ENCODE measurements around the gene C16orf78. TPM values are rescaled to one million over a fixed set of nuclear protein-coding genes. Genes with fewer than 3 reads are reported as not detected.

The C16orf78 gene
- total and polyA plus RNA-seq, 2 of the 4 experiments (the other 2 are of a cell fraction), result not detected

GRCh38 chr16:49439050-49439449 lies 65.4 kb downstream of the C16orf78 start:
- no peak overlapping the region for H2BK15ac ChIP-seq (ENCODE audit: low read depth, low read length)
- no peaks in the 10 kb centered on the region for H3K9me3 ChIP-seq (ENCODE audit: control insufficient read depth, insufficient read depth, low read length)
- no peak overlapping the region for H2BK5ac ChIP-seq (ENCODE audit: low read depth, low read length, poor library complexity, severe bottlenecking)
- H4K8ac ChIP-seq (ENCODE audit: low read depth in 2 of 2, low read length in 2 of 2), result no peak overlapping the region
- dilution Hi-C loops (cut with HindIII; ENCODE audit: low sequenced_read_pairs, unreplicated experiment) (no loop called here), in situ Hi-C loops (cut with MboI; ENCODE audit: low sequenced_read_pairs) (no loop called here), intact Hi-C loops (cut with micrococcal nuclease) (no loop called here)
- no TSS peak for BruUV-seq (replicated peaks)
- ATAC-seq (ENCODE audit: low read depth) (no peak), DNase-seq (no peak)
- H3K4me3 ChIP-seq (ENCODE audit: insufficient read depth, low read depth, low read length), result no peak overlapping the region
- H2AK5ac ChIP-seq (ENCODE audit: low read depth, low read length), result no peak overlapping the region
- 72% methylated on average over 3 of the region's 7 CpGs; no CpG with 5 or more reads in 1 of the 2 experiments for WGBS, 2 experiments (ENCODE audit: extremely low coverage in 2 of 2, insufficient read length in 1 of 2)
- no peaks in the 10 kb centered on the region for H3K36me3 ChIP-seq (ENCODE audit: control insufficient read depth, insufficient read depth, low read length)
- H4K5ac ChIP-seq (ENCODE audit: low read depth, low read length), result no peak overlapping the region
- no peaks in the 10 kb centered on the region for H3K9me1 ChIP-seq (ENCODE audit: insufficient read depth, low read length)
- no peak overlapping the region for H3K27ac ChIP-seq (ENCODE audit: insufficient read depth, low read length)
- no peak overlapping the region for H2AFZ ChIP-seq (replicated peaks; ENCODE audit: low read length, poor library complexity)
- no peak overlapping the region for H2AK9ac ChIP-seq (replicated peaks; ENCODE audit: low read depth, low read length, poor library complexity)
- no peak overlapping the region for H3K14ac ChIP-seq (replicated peaks; ENCODE audit: low read depth, low read length)
- ChIA-PET CTCF (no interaction called here), POLR2A (ENCODE audit: unreplicated experiment) (no interaction called here)
- no peak overlapping the region for H3K18ac ChIP-seq (ENCODE audit: low read depth, low read length)
- H2BK20ac ChIP-seq (ENCODE audit: low read depth, low read length), result no peak overlapping the region
- no peak overlapping the region for H2BK120ac ChIP-seq (ENCODE audit: low read depth, low read length)
- H3K27me3 ChIP-seq (ENCODE audit: control insufficient read depth, insufficient read depth, low read length), result peaks cover 3% of the 10 kb centered on the region; the same call in 1 of the 2 replicates
- H4K91ac ChIP-seq (ENCODE audit: insufficient read depth, low read depth, low read length), result no peak overlapping the region
- H3K23ac ChIP-seq (ENCODE audit: low read depth, low read length), result no peak overlapping the region
- H4K20me1 ChIP-seq (ENCODE audit: insufficient read depth, low read length), result no peaks in the 10 kb centered on the region
- no peaks in the 10 kb centered on the region for H3K4me1 ChIP-seq (ENCODE audit: control insufficient read depth, insufficient read depth, low read length)
- H3K79me1 ChIP-seq (ENCODE audit: low read depth in 1 of 2, low read length in 2 of 2), result no peaks in the 10 kb centered on the region
- TF ChIP-seq ELK1 (IDR thresholded peaks at IDR 0.05; ENCODE audit: borderline replicate concordance, low read depth, low read length), result no peak
- no peak for TF ChIP-seq MAFK (IDR thresholded peaks at IDR 0.05; ENCODE audit: low read depth, low read length)
- TF ChIP-seq CHD1 (IDR thresholded peaks at IDR 0.05; ENCODE audit: low read depth, low read length), result no peak
- TF ChIP-seq RCOR1 (IDR thresholded peaks at IDR 0.05; ENCODE audit: insufficient replicate concordance, low read length), result no peak
- no peak for TF ChIP-seq USF2 (IDR thresholded peaks at IDR 0.05; ENCODE audit: low read depth, low read length)
- no peak for TF ChIP-seq FOS (IDR thresholded peaks at IDR 0.05; ENCODE audit: low read depth, low read length)
- TF ChIP-seq MXI1 (IDR thresholded peaks at IDR 0.05; ENCODE audit: borderline replicate concordance, low read depth, low read length), result no peak
- no peak for TF ChIP-seq MAZ (IDR thresholded peaks at IDR 0.05; ENCODE audit: borderline replicate concordance, low read depth, low read length)
- no peak for TF ChIP-seq SMC3 (IDR thresholded peaks at IDR 0.05; ENCODE audit: low read depth, low read length)
- TF ChIP-seq CEBPB (IDR thresholded peaks at IDR 0.05; ENCODE audit: low read depth, low read length), result no peak
- no peak for TF ChIP-seq RAD21 (IDR thresholded peaks at IDR 0.05; ENCODE audit: low read length)
- TF ChIP-seq CTCF (conservative IDR thresholded peaks at IDR 0.05; ENCODE audit: low read depth, low read length), result no peak
- no peak for TF ChIP-seq POLR2A (IDR thresholded peaks at IDR 0.05; ENCODE audit: low read depth, low read length)
- no peak for TF ChIP-seq RFX5 (IDR thresholded peaks at IDR 0.05; ENCODE audit: low read depth, low read length)
- no peak for TF ChIP-seq NFE2L2 (IDR thresholded peaks at IDR 0.05; ENCODE audit: low read depth, low read length)
- no peak for TF ChIP-seq BHLHE40 (IDR thresholded peaks at IDR 0.05; ENCODE audit: low read depth, low read length)
- no peak overlapping the region for H3K4ac ChIP-seq (ENCODE audit: low read depth, low read length)
- H3K9ac ChIP-seq (ENCODE audit: low read depth, low read length), result no peak overlapping the region
- no peak overlapping the region for H3K56ac ChIP-seq (ENCODE audit: extremely low read depth, insufficient read depth, low read length)
- no peak overlapping the region for H3K4me2 ChIP-seq (ENCODE audit: low read depth, low read length)
